Measurements from ENCODE around the gene BDKRB1.

- no peak for TF ChIP-seq CTCF (conservative IDR thresholded peaks at IDR 0.05 in 1 of 2, IDR thresholded peaks at IDR 0.05 in 1 of 2; ENCODE audit: low read depth in 1 of 2, low read length in 2 of 2)
- no peak for TF ChIP-seq EZH2 (IDR thresholded peaks at IDR 0.05; ENCODE audit: low read length, missing control alignments)
Measured at GRCh38 chr14:96309896-96310330, 53.9 kb downstream of the BDKRB1 start.

All from fibroblast of lung (primary cell).